Measurements from ENCODE around the gene KCNF1.

The KCNF1 gene

DNA sequence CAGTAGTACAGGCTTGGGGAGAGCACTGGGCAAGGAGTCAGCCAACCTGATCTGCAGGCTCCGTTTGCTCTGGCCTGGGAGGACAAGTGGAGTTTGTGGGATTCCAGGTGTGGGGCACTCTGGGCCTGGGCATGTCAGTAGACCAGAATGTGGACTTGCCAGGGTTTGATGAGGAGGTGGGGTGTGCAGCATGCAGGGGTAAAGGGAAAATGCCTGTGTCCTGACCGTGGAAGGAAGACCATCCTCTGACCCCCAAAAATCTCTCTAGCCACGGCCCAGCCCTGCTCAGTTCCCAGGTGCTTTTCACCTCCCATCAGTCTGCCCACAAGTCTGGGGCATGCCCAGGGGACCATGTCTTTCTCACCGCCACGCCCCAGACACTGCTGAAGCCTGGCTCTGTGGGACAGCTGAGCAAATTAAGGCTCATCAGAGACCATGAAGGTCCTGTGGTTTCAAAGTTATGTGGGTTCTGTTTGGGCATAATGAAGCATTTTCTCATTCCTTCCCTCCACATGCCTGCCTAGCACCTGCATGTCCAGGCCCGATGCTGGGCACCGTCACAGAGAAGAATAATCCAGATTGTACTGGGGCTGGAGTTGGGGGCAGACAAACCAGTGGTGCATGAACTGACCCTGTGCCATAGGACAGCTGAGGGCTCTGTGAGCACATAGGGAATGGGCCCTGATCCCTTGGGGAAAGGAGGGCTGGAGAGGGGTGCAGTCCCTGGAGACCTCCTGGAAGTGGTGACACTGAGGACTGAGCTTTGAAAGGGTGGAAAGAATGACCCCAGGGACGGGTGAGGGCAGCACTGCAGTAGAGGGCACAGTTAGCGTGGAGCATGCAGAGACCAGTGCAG, 6.5 kb upstream of the KCNF1 start:
- DNase-seq, result no peak

- DNase-seq, result no peak
These were observed 5.9 kb upstream of the KCNF1 start for GRCh38 chr2:10905862-10906143.

- no peak for DNase-seq
These were observed 4.7 kb upstream of the KCNF1 start for GRCh38 chr2:10906926-10907625.

DNA sequence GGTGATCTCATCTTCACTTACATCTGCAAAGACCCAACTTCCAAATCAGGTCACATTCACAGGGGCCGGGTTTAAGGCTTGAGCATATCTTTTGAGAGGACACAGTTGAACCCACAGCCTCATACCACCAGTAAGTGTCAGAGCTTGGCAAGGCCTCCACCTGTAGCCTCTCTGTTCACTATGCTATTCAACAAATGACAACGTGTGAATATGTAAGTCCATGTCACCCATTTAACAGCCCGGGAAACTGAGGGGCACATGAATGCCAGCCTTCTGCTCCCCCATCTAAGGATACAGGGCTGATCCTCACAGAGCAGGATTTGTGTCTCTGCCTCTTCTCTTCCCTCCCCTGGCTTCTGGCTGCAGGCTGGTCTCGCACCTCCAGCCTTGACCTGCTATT, 3.5 kb upstream of the KCNF1 start:
- DNase-seq, result no peak

GRCh38 chr2:10909050-10909995, 2.4 kb upstream of the KCNF1 start:
- no peak for DNase-seq

DNA sequence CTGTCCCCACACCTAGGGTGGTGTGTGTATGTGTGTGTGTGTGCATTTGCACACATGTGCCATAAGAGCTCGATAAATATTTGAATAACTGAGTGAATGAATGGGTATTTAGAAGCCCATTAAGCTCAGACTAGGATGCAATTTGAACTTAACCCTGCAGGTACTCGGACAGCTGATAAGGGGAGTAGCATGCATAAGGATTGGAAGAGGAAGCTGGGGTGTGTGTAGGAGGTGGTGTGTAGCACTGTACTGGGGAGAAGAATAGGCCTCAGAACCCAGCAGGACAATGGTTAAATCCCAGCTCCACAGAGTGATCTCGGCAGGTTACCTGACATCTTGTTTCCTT, 1.8 kb upstream of the KCNF1 start:
- DNase-seq, result no peak

GRCh38 chr2:10910625-10911024, 1.1 kb upstream of the KCNF1 start:
- no peak for DNase-seq

- no peak for DNase-seq
These were observed 470 bp downstream of the KCNF1 start for GRCh38 chr2:10912076-10912731.

DNA sequence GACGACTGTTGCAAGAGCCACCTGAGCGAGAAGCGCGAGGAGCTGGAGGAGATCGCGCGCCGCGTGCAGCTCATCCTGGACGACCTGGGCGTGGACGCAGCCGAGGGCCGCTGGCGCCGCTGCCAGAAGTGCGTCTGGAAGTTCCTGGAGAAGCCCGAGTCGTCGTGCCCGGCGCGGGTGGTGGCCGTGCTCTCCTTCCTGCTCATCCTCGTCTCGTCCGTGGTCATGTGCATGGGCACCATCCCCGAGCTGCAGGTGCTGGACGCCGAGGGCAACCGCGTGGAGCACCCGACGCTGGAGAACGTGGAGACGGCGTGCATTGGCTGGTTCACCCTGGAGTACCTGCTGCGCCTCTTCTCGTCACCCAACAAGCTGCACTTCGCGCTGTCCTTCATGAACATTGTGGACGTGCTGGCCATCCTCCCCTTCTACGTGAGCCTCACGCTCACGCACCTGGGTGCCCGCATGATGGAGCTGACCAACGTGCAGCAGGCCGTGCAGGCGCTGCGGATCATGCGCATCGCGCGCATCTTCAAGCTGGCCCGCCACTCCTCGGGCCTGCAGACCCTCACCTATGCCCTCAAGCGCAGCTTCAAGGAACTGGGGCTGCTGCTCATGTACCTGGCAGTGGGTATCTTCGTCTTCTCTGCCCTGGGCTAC, 1.2 kb downstream of the KCNF1 start:
- DNase-seq, result no peak

DNA sequence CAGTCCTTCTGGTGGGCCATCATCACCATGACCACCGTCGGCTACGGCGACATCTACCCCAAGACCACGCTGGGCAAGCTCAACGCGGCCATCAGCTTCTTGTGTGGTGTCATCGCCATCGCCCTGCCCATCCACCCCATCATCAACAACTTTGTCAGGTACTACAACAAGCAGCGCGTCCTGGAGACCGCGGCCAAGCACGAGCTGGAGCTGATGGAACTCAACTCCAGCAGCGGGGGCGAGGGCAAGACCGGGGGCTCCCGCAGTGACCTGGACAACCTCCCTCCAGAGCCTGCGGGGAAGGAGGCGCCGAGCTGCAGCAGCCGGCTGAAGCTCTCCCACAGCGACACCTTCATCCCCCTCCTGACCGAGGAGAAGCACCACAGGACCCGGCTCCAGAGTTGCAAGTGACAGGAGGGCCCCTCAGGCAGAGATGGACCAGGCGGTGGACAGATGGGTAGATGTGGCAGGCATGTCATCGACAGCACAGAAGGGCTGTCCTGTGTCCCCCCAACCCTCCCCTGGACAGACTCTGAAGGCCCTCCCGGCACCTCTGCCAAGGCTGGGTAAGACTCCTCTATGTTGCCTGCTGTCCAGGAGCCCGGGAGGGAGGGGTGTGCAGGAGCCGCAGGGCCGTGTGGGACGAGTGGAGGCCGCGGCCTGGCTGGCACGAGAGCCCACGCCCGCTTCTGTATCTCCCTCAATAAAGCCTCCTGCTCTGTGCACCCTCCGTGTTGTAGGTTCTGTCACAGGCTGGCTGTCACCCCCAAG, 2.0 kb downstream of the KCNF1 start:
- no peak for DNase-seq

GRCh38 chr2:10914272-10914693, 2.5 kb downstream of the KCNF1 start:
- DNase-seq, result no peak

DNA sequence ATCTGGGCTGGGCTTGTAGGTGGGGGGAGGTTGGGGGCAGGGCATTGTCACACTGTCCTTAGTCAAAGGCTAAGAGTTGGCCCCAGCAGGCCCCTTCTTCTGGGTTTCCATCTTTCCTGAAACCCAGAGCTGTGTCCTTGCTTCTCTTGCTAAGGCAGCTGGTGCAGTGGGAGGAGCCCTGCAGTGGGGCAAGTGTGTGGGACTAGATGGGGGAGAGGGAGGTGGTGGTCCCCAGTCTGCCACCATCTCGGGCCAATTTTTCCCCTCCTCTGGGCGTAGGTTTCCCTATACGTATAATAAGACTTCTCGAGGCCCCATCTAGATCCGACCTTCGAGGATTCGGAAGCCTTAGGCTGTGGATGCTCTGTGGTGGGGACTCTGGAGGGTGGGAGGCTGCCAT, 3.5 kb downstream of the KCNF1 start:
- DNase-seq, result no peak

- DNase-seq, result no peak
These were observed 4.1 kb downstream of the KCNF1 start for GRCh38 chr2:10915731-10916276.

GRCh38 chr2:10916953-10917352, 5.2 kb downstream of the KCNF1 start:
- DNase-seq, result no peak

GRCh38 chr2:10917927-10918326, 6.2 kb downstream of the KCNF1 start:
- no peak for DNase-seq

DNA sequence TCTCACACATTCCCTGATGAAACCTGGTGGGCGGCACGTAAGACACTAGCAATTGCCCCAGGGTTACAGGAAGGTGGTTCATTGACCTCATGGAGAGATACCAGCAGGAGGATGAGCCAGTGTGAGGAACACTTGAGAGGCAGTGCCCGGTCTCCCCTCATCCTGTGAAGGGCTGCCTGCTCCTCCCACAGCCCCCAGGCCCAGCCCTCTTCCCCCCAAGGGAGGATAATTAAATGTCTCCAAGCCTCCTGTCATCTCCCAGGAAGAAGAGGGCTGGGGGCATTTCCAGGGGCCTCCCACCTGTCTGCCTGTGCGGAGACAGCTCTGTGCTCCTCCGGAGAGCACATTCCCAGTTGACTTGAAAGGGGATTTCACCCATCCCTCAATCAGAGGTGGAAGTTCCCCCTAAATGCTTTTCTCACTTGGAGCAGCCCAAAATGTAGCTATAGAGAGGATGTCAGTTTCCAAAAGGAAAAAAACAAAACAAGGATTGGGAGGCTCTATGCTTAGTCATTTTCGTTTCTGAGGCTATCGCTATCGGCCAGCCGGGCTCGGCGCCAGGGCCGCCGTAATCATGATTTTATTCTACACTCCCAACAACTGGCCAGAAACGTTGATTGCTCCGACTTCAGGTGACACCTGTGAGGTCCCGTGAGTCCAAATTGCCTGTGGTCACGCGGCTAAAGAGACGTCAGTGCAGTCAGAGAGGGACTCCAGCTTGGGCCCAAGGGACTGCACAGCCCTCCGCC, 7.1 kb downstream of the KCNF1 start:
- no peak for DNase-seq

DNA sequence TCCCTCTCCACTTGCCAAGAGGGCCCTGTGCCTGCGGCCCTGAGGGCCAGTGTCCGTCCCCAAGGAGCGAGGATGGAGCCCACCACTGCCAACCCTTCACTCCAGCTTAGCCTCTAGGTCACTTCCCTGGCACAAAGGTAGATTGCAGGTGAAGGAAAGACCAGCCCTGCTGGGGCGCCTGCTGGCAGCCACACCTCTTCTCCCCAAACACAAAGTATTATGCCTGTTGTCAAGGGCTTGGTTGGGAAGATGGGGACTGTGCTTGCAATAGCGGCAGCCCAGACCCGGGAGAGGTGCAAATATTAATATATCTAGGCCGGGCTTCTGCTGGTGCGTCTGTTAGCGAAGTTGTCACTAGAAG, 7.7 kb downstream of the KCNF1 start:
- no peak for DNase-seq

- no peak for DNase-seq
These were observed 8.3 kb downstream of the KCNF1 start for GRCh38 chr2:10919771-10920621.

- no peak for DNase-seq
These were observed 9.1 kb downstream of the KCNF1 start for GRCh38 chr2:10920764-10921388.

Measured in NCI-H446 treated with DMSO at 0.1 percent for 48 hours (cell line).